Suppressor macrophage (primary cell): Measurements from ENCODE around the gene RNF213.

Source experiments
- DNase-seq, 4 experiments: peaks; one replicate each; pipeline ENCODE4 v3.0.0-alpha.2; 2020 to 2022

Gene RNF213

DNA sequence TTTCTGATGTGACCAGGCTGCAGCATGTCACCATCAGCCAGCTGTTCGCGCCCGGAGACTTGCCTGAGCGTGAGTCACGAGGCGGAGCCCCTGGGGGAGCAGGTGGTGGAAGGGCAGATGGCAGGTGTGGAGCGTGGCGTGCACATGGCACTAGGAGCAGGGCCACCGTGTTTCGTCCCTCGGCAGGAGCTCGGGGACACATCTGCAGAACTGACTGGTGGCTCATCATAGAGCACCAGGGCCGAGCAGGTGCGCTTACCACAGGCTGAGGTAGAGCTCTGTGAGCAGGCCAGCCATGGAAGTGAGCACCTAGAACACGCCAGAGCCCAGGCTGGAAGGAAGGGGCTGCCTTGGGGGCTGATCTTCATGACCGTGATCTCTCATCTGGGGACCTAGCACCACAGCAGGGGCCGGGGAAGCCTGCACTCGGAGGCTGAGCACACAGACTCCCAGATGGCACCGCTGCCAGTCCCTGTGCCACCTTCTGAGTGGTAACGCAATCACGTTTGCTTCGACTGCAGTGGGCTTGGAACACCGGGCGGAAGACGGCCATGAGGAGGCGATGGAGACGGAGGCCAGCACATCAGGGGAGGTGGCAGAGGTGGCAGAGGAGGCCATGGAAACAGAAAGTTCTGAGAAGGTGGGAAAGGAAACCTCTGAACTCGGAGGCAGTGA is 92.5 kb downstream of the RNF213 start:
- DNase-seq, result no peak

DNA sequence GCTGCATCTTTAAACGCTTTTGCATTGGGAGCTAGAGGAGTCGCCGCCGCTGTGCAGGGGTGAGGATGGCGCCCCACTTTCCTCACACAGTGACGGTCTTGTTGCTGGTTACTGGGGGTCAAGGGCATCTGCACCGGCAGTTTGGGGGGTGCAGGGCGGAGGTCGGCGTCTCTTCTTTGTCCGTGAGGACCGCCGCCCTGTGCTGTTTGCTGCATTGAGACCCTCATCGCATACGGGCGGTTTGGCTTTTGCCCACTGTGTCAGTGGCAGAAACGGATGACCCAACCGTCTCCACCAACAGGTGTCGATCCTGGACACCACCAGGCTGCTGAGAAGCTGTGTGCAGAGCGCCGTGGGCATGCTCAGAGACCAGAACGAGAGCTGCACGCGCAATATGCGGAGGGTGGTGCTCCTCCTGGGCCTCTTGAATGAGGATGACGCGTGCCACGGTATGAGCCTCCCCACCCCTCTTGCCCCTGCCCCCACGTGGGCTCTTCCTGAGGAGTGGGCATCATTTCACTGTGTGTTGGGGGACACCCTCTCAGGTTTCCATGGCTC is 93.1 kb downstream of the RNF213 start:
- no peak for DNase-seq

DNA sequence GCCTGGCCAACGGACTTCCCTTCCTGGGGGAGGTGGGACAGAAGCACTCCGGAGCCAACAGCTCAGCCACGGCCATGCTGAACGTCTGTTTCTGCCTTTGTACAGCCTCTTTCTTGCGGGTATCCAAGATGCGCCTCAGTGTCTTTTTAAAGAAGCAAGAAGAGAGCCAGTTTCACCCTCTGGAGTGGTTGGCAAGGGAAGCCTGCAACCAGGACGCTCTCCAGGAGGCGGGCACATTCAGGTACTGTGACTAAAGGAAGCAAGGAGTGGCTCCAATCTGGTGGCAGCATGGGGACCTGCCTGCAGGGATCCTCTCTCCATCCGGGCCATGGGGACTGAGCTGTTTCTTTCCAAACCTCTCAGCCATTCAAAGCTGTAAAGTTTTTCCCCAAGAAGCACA is 93.7 kb downstream of the RNF213 start:
- DNase-seq, result no peak

DNA sequence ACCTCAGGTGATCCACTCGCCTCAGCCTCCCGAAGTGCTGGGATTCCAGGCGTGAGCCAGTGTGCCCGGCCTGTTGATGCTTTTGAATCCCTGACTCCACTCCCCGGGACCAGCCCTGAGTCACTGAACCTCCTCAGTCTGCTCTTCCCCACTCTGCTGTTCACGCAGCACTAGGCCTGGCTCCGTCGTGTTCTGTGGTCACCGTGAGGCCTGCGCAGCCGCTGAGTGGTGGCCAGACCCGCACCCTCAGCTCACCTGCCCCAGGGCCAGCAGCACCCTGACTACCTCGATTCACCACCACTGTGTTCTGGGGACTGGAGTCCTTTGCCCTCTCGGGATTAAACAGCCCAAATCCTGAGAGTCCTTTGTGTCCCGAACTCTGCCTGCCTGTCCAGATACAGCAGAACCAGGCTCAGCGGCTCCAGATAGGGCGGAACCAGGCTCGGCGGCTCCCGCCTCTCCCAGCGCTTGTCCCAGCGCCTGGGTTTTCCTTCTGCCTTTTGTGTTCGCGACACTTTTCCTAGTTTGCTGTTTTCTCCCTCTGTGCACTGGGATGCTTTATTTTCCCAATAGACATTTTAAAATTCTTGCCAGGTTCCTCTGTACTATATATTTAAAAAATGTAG is 95.7 kb downstream of the RNF213 start:
- DNase-seq, result no peak

DNA sequence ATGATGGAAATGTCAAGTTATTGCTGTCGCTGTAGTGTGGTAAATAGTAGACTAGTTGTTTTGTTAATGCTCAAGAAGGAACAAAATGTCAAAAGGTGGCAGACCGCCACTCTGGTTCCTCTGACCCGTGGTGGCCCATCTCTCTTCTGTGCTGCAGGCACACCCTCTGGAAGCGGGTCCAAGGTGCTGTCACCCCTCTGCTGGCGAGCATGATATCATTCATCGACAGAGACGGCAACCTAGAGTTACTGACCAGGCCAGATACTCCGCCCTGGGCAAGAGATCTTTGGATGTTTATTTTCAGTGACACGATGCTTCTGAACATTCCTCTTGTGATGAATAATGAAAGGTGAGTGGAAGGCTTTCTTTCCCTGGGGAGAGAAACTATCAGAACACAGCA is 97.5 kb downstream of the RNF213 start:
- no peak for DNase-seq

DNA sequence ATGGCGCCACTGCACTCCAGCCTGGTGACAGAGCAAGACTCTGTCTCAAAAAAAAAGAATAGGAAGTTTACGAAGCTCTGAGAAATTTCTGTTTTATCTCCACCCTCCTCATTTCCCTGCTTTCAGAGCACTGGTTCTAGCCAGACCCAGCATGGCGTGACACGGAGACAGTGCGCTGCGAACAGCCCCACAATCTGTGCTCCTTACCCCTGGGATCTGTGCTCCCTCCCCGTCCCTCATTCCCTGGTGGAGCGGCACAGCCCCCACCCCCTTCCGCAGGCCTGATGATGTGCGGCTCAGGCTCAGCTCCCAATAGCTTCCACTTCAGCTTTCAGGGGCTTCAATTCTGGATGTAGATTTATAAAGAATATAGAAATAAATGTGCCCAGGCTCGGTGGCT is 98.2 kb downstream of the RNF213 start:
- no peak for DNase-seq

DNA sequence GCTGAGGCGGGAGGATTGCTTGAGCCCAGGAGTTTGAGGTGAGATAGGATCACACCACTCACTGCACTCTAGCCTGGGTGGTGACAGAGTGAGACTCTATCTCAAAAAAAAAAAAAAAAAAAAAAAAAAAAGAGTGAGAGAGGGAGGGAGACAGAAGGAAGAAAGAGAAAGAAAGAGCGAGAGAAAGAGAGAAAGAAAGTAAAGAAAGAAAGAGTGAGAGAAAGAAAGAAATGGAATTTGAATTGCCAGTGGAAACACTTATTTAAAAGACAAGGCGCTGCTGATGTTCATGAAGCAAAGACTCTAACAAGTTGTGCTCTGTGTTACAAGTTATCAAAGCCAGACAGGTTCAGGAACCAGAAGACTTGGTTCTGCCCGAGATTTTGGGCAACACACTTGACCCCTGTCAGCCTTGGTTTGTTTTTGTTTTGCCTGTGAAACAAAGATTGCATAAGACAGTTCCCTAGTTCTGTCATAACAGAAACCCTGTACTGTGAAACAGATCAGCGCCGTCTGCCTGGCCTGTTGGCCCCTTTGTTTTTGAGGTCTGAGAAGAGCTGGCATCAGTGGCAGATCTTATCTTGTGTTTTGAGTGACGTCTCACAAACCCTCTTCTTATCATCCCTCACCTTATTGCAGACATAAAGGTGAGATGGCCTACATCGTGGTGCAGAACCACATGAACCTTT is 98.9 kb downstream of the RNF213 start:
- no peak for DNase-seq

DNA sequence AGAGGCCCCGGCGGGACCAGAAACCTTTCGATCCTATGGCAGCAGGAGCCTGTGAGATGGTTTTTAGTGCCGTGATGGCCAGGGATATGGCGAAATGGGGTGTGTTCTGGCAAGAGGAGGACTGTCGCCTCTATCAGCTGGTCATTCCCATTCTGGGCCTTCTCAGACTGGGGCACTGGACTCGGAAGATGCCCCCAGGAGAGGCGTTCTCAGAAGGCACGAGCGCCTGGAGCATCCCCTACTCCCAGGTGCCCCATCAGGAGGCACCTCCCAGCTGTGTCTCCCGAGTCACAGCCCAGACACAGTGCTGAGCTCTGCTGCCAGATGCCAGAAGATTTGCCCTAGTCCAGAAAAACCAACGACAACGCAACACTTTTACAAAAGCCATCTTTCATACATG is 99.7 kb downstream of the RNF213 start:
- no peak for DNase-seq

DNA sequence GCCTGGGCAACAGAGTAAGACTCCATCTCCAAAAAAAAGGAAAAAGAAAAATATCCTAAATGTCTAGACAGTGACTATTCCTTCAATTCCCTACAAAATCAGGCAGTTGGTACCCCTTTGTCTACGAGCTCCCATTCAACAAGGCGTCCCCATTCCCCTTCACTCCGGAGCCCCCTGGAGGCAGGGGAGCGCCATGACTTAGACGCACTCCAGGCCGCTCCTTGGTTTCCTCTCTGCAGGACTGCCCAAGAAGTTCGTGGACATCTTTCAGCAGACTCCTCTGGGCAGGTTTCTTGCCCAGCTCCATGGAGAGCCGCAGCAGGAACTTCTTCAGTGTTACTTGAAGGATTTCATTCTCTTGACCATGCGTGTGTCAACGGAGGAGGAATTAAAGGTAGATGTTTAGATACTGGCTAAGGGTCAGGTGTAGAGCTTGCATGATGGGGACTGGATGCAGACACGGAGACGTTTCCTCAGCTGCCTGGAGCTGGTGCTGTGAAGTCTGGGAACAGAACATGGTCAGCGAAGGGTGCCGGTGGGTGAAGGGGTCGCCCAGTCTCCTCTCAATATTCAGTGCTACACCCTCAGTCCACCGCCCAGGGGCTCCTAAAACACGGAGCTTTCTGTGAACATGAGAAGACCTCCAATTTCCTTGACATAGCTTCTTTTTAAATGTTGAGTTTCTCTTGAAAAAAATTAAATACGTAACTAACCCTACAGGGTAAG is 101.0 kb downstream of the RNF213 start:
- peak in 3 of 4 experiments; percentile 10 to 26 (median 19) for DNase-seq

DNA sequence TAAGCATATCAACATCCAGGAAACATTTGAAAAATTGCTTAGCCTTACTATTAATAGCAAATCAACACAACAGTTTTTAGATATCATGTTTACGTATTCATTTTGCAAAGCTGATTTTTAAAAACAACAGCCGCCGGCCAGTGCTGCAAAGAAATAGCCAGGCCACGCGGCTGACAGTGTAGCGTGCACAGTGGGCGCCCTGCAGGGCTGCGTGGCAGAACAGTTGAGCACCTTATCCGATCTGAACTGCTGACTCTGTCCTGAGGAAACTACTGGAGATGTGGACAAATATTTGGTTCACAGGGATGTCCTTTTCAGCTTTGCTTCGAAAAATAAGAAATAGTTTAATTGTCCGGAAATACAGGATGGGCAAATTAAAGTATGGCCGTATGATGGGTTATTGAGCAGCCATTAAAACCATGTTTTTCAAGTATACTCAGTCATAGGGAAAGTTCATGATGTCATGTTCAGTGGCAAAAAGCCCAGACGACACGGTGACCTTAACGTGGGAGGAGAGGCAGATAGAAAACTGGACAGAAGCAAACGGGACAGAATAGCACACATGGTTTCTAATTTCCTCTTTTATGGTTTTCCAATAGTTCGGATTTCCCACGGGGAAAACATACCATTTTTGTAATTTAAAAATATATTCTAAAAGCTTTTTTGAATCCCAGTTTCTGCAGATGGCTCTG is 101.9 kb downstream of the RNF213 start:
- DNase-seq, result no peak

DNA sequence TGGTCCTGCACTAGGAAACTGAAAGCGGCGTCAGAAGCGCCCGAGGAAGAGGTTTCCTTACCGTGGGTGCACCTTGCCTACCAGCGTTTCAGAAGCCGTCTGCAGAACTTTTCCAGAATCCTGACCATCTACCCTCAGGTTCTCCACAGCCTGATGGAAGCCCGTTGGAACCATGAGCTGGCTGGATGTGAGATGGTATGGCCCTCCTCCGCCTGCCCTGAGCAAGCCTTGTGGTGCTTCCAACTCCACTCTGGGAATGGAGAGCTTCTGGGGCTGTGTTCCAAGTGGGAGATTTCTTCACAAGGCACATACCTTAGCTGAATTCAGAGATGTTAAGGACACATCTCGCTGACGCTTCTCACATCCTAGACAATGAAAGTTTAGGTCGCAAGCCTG is 102.5 kb downstream of the RNF213 start:
- no peak for DNase-seq

DNA sequence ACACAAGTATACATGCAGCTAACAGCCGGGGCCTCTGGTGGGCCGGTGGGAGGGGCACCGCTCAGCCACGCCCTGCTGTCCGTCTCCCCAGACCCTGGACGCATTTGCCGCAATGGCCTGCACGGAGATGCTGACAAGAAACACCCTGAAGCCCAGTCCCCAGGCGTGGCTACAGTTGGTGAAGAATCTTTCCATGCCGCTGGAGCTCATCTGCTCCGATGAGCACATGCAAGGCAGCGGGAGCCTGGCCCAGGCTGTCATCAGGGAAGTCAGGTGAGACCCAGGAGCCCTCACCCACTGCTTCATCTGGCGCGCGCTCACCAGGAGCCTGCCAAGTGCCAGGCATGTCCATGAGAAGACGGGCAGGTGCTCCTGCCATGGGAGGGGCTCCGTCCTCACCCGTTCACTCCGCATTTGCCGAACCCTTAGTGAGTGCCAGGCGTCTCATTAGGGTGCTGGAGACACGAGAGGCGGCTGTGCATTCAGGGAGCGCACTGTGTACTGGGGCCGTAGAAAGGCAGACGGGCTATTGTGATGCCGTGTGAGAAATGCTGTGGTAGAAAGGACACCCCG is 103.0 kb downstream of the RNF213 start:
- no peak for DNase-seq

DNA sequence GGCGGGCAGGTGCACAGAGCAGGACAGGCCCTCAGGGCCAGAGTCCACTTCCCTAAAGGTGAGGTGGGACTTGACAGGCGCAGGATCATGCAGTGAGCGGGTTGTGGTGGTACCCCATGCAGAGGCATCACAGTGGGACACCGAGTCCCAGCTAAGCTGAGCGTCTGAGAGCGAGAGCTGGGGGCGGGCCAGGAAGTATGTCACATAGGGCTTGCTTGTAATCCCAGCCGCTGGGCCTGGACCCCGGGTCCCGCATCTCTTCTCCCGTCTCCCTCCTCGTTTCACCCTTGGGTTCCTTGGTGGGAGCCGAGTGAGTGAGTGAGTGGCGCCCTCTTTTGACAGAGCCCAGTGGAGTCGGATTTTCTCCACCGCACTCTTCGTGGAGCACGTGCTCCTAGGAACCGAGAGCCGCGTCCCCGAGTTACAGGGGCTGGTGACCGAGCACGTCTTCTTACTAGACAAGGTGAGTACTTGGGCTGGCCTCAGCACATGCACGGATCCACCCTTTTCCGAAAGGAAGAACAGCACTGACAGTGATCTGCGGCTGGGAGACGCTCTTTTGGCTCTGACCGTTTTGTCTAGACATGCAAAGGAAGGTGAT is 103.5 kb downstream of the RNF213 start:
- peak; percentile 6 to 23 (median 8) for DNase-seq

DNA sequence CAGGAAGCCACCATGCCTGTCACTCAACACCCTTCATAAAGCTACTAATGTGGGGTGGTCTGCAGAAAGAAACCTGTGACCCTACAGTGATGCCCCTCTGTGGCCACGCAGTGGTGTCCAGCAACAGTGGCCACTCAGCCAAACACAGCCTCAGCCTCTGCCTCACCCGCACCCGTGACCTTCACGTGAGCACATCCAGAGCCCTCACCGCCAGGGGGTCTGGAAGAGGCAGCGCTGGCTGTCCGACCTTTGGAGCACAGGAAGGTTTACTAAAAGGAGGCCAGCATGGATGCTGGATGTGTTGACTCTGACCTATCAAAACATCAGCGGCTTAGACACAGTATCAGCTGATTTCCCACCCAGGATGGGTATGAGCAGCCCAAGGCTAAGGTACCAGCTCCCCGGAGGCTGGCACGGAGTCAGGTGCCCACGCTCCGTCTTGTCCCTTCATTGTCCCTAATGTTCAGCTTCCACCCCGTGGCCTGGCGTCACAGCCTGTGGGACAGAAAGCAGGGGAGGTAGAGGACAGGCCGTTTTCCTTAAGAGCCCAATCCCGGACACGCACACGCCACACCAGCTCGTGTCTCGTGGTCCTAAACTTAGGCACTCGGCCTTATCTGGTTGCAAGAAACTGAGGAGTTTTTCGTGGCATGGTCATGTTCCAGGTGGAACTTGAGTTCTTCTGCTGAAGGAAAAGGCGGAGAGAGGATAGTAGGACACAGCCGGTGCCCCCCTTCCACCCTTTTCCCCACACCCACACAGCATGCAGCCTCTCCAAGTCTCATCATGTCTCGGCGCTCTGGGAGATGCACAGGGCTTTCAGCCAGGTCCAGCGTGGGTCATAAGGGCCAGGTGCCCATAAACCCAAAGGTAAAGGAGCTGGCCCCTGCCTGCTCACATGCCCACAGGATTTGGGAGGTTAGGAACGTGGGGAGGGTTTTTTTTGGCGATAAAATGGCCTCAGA is 104.6 kb downstream of the RNF213 start:
- DNase-seq, result no peak

DNA sequence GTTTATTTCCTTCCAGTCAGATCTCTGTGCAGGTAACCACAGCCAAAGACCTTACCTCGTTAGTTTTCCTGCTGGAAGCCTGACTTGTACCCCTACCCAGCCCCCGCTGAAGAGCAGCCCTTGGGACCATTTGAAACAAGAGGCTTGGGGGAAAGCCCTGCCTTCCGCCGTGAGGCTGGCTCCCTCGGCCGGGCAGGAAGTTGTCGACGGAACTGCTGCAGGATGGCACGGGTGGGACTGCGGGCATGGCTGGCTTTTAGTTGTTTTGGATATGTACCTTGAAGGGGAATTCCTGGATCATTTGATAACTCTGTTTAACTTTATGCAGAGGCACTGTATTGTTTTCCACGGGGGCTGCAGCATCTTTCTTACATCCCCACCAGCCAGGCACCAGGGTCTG is 105.3 kb downstream of the RNF213 start:
- DNase-seq, result no peak

DNA sequence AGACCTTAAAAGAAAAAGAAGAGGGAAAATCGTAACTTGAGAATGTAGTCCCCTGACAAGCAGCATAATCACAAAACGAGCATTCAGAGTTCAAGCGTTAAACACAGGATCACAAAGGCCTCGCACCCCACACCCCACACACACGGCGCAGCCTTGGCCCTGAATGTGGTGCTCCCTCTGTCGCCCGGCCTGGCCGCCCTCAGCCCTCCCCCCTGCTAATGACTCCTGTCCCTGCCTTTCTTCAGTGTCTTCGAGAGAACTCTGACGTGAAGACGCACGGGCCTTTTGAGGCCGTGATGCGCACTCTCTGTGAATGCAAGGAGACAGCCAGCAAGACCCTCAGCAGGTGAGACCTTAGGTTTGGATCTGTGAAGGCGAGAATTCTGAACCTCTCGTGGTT is 106.9 kb downstream of the RNF213 start:
- no peak for DNase-seq

DNA sequence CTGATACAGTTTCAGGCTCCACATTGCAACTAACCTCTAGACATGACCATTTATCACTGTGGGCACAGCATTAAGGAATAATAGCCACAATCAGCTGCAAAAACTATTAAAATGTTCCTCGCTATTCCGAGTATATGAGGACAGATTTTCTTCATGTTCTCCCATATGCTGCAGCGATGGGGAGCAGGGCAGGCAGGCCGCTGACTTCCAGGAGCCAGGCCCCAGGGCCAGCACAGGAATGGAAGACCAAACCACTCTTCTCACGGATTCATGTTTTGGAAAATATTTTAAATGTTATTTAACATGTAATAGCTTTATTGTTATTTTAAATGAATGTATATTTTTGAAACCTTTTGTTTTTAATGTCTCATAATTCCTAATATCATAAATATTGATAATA is 110.5 kb downstream of the RNF213 start:
- no peak for DNase-seq

DNA sequence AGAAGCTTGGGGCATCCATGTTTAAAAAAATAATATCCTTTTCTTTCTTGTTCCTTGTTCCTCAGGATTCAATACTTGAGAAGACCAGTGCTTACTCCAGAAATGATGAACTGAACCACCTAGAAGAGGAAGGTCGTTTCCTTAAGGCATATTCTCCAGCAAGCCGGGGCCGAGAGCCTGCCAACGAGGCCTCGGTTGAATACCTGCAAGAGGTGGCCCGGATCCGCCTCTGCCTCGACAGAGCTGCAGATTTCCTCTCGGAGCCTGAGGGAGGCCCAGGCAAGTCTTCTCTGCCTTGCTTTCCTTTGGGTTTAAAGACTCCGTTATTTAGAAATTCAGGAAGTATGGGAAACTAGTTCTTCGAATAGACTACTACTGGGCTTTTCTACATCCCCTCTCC is 111.8 kb downstream of the RNF213 start:
- DNase-seq, result no peak

DNA sequence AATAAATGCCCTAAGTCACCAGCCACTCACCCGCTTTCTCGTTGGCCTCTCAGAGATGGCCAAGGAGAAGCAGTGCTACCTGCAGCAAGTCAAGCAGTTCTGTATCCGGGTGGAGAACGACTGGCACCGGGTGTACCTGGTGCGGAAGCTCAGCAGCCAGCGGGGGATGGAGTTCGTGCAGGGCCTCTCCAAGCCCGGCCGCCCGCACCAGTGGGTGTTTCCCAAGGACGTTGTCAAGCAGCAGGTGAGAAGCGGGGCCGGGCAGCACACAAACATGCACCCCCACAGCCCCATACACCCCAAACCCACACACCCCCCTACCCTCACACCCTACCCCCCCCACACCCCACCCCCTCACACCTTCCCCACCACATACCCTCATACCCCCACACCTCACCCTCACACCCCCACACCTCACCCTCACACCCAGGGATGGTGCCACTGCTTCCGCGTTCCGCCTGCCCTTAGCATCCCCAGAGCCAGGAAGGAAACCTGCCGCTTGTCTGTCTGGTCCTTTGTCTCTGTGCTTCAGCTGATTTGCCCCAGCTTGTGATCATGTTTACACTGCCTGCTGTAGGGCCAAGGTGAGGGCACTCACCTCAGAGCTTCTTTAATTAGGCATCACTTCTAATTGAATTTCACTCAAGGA is 112.4 kb downstream of the RNF213 start:
- DNase-seq, result no peak
